ENCODE measurements around the gene LHB.

DNA sequence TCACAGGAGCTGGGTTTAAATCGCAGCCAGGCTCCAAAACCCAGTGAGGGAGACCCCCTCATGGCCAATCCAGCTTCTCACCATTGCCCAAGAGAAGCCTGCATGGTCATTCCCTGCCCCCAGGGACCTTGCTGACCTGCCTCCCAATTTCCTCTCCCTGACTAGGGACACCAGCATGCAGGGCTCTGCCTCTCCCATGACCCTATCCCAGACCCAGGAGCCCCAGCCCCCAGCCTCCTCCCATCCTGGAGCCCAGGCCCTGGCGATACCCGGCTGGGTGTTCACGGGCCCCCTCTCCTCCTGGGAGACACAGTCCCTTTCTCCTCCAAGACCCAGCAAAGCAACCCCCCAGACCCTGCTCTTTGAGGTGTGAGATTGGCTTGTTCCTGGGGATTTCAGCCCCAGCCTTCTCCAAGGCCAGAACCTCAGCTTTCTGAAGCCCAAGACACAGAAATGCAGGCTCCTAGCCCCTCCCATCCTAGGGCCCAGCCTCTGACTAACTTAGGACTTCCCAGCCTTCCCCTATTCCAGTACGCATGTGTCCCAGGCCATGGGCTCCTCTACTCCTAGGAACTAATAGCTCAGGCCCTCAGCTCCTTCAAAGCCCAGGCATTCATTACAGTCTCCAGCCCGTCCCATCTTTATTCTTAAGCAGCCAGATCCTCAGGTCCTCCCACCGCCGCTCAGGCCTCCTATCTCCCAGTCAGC lies 24.9 kb downstream of the LHB start:
- TF ChIP-seq, protein P1, sequence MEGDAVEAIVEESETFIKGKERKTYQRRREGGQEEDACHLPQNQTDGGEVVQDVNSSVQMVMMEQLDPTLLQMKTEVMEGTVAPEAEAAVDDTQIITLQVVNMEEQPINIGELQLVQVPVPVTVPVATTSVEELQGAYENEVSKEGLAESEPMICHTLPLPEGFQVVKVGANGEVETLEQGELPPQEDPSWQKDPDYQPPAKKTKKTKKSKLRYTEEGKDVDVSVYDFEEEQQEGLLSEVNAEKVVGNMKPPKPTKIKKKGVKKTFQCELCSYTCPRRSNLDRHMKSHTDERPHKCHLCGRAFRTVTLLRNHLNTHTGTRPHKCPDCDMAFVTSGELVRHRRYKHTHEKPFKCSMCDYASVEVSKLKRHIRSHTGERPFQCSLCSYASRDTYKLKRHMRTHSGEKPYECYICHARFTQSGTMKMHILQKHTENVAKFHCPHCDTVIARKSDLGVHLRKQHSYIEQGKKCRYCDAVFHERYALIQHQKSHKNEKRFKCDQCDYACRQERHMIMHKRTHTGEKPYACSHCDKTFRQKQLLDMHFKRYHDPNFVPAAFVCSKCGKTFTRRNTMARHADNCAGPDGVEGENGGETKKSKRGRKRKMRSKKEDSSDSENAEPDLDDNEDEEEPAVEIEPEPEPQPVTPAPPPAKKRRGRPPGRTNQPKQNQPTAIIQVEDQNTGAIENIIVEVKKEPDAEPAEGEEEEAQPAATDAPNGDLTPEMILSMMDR (IDR thresholded peaks at IDR 0.05) = no peak
- TF ChIP-seq POLR2A (IDR thresholded peaks at IDR 0.05) = peak; percentile 52 to 55
